K562 (cell line): ENCODE results near the gene POLR3C. TPM values are rescaled to one million over a fixed set of nuclear protein-coding genes. Genes with fewer than 3 reads are reported as not detected.

Source experiments
- BMI1 ChIP-seq: fragments of 150-350 bp; IDR thresholded peaks from 2 replicates; pipeline ENCODE4 v1.6.1; 2014; ENCODE audit warnings: low read length
- E4F1 ChIP-seq: fragments of 250-450 bp; sonication (Bioruptor Pico); IDR thresholded peaks from 2 replicates; pipeline ENCODE4 v1.5.0; 2021; ENCODE audit warnings: mild to moderate bottlenecking, borderline replicate concordance
- GMEB1 ChIP-seq: fragments of 250-450 bp; sonication (Bioruptor Pico); IDR thresholded peaks from 2 replicates; pipeline ENCODE4 v1.4.0; 2020; ENCODE audit warnings: mild to moderate bottlenecking
- ILF3 ChIP-seq: fragments of 450-650 bp; IDR thresholded peaks from 2 replicates; pipeline ENCODE4 v1.6.1; 2018; ENCODE audit warnings: antibody characterized with exemption, mild to moderate bottlenecking, moderate library complexity, borderline replicate concordance
- MAX ChIP-seq: sonication (generic); formaldehyde crosslinking; IDR thresholded peaks from 2 replicates; pipeline ENCODE4 v1.9.0; 2022; ENCODE audit warnings: mild to moderate bottlenecking, missing genetic modification reagents
- MLLT1 ChIP-seq, 2 experiments: fragments of 450-650 bp; IDR thresholded peaks; 2 replicates each; pipeline ENCODE4 v1.6.1; 2016
- NCOA2 ChIP-seq, 2 experiments: fragments of 450-650 bp; IDR thresholded peaks; 2 replicates each; pipeline ENCODE4 v1.6.1; 2018; ENCODE audit warnings: mild to moderate bottlenecking in 2 of 2, moderate library complexity in 1 of 2; ENCODE audit not compliant: partially characterized antibody in 2 of 2
- NFIX ChIP-seq: fragments of 250-450 bp; sonication (Bioruptor Pico); IDR thresholded peaks from 2 replicates; pipeline ENCODE4 v1.4.0; 2020; ENCODE audit warnings: low read depth, mild to moderate bottlenecking, moderate library complexity
- PRPF4 ChIP-seq: fragments of 200-400 bp; formaldehyde crosslinking; IDR thresholded peaks from one replicate; pipeline ENCODE4 v1.6.1; 2017; ENCODE audit warnings: low read length, low read depth, mild to moderate bottlenecking; ENCODE audit not compliant: insufficient read depth, poor library complexity, severe bottlenecking
- RAD51 ChIP-seq: fragments of 450-650 bp; IDR thresholded peaks from 2 replicates; pipeline ENCODE4 v1.7.1; 2016; ENCODE audit warnings: low read depth, mild to moderate bottlenecking, borderline replicate concordance
- TCF15 ChIP-seq: fragments of 250-450 bp; sonication (Bioruptor Pico); IDR thresholded peaks from 2 replicates; pipeline ENCODE4 v1.8.0; 2022; ENCODE audit warnings: moderate library complexity, mild to moderate bottlenecking, inconsistent platforms
- ZBTB12 ChIP-seq: fragments of 250-450 bp; sonication (Bioruptor Pico); IDR thresholded peaks from 2 replicates; pipeline ENCODE4 v1.4.0; 2020
- ZNF324 ChIP-seq: fragments of 250-450 bp; sonication (Bioruptor Pico); IDR thresholded peaks from 2 replicates; pipeline ENCODE4 v1.4.0; 2020; ENCODE audit warnings: mild to moderate bottlenecking
- ZNF408 ChIP-seq: fragments of 250-450 bp; sonication (Bioruptor Pico); IDR thresholded peaks from 2 replicates; pipeline ENCODE4 v1.4.0; 2020; ENCODE audit warnings: low read depth, mild to moderate bottlenecking, moderate library complexity
- ZNF655 ChIP-seq: fragments of 250-450 bp; sonication (Bioruptor Pico); IDR thresholded peaks from 2 replicates; pipeline ENCODE4 v1.5.0; 2021
- polyA plus RNA-seq, 8 experiments: library from polyadenylated mRNA; depleted of rRNA in 4 of 8; stranded (reverse) in 5 of 8; unstranded in 3 of 8; fragments of >200 nt; fragmentation: Nextera tagmentation in 2 of 8; fragmentation: Illumina TruSeq in 1 of 8; extraction: Ambion mirVana in 2 of 8; extraction: Trizol in 1 of 8; gene quantifications; 2 replicates each; pipeline versions ENCODE4 v1.2.1 to v1.2.3, GENCODE V29; 2011 to 2014; ENCODE audit warnings: inconsistent platforms in 1 of 8, missing spikeins in 1 of 8
- total RNA-seq, 7 experiments: library from RNA; depleted of rRNA in 6 of 7; stranded (reverse); fragments of >200 nt in 6 of 7; fragmentation: Illumina TruSeq in 2 of 7; extraction: Trizol in 2 of 7; gene quantifications; 2 replicates each; pipeline versions ENCODE4 v1.2.1 to v1.2.3, GENCODE V29; 2011 to 2021; ENCODE audit warnings: low replicate concordance in 1 of 7

POLR3C gene
- total and polyA plus RNA-seq, 9 of the 15 experiments (the other 6 are each of a cell fraction or from before 2014, with no cell fraction given) = 19.7 to 64.1 (median 45.2) TPM

GRCh38 chr1:145859491-145860023, 35.6 kb downstream of the POLR3C start (continued):
- TF ChIP-seq ZNF324 (no peak), ZBTB12 (no peak), PRPF4 (no peak), NCOA2 (IDR thresholded peaks at IDR 0.05; ENCODE audit: partially characterized antibody in 2 of 2) (no peak), MAX (peak; percentile 39; the same call in 1 of the 2 replicates), RAD51 (no peak), BMI1 (no peak), ILF3 (peak; percentile 75; the same call in 1 of the 2 replicates), NFIX (CRISPR knock-in tag) (no peak), GMEB1 (CRISPR knock-in tag) (no peak), TCF15 (CRISPR knock-in tag) (no peak), E4F1 (CRISPR knock-in tag) (no peak), ZNF408 (CRISPR knock-in tag) (no peak), ZNF655 (no peak), MLLT1 (IDR thresholded peaks at IDR 0.05) (no peak)
